Neural progenitor cell (in vitro differentiated cells): ENCODE measurements around the gene KIRREL3.

Experiments
- EZH2 ChIP-seq: fragments of 200-600 bp; sonication (generic); IDR thresholded peaks from 2 replicates; pipeline ENCODE4 v1.6.1; 2017; ENCODE audit warnings: antibody characterized with exemption, mild to moderate bottlenecking, moderate library complexity
- TF ChIP-seq, protein P1 (sequence below): fragments of 200-600 bp; sonication (generic); IDR thresholded peaks from 2 replicates; pipeline ENCODE4 v1.5.1; 2017; ENCODE audit warnings: antibody characterized with exemption, mild to moderate bottlenecking

DNA sequence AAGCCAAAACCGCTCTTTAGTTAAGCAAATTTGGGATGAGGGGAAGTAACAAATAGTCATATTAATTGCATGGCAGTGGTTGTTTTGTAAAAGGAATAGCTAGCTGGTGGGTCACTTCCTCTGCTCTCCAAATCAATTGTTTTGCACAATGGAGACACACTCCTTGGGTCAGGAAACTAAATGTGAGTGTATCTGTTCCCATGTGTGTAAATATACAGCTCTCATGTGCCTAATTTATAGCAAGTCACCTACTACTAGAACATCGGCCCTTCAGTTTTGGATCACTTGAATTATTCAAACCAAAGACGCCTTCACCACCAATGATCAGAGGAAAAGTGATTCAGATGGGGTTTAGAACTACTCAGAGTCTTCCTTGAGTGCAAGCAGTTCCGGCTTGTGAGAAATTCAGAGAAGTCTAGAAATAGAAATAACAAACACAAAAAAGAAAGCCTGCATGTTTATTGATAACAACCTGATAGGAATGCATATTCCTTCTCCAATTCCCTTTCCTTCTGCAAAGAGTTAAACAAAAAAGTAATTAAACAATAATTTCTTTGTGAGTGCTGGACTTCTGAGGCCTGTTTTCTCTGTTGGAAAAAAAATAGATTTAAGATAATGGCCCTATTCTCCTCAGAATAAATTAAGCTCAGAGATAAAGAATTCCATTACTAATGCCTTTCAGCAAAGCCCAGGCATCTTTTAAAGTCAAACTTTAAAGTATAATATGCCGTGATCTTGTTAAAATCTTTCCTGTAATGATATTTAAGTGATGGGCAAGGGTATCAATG lies 100.4 kb downstream of the KIRREL3 start:
- TF ChIP-seq, protein P1, sequence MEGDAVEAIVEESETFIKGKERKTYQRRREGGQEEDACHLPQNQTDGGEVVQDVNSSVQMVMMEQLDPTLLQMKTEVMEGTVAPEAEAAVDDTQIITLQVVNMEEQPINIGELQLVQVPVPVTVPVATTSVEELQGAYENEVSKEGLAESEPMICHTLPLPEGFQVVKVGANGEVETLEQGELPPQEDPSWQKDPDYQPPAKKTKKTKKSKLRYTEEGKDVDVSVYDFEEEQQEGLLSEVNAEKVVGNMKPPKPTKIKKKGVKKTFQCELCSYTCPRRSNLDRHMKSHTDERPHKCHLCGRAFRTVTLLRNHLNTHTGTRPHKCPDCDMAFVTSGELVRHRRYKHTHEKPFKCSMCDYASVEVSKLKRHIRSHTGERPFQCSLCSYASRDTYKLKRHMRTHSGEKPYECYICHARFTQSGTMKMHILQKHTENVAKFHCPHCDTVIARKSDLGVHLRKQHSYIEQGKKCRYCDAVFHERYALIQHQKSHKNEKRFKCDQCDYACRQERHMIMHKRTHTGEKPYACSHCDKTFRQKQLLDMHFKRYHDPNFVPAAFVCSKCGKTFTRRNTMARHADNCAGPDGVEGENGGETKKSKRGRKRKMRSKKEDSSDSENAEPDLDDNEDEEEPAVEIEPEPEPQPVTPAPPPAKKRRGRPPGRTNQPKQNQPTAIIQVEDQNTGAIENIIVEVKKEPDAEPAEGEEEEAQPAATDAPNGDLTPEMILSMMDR: no peak
- TF ChIP-seq EZH2: no peak
